Bone marrow (tissue), 2 donors: ENCODE results near the gene SLC25A43.

ENCODE experiments used
- DNase-seq, 2 donors: peaks; one replicate each; lab custom pipeline; 2025; lab: John Stamatoyannopoulos, UW

Gene SLC25A43

DNA sequence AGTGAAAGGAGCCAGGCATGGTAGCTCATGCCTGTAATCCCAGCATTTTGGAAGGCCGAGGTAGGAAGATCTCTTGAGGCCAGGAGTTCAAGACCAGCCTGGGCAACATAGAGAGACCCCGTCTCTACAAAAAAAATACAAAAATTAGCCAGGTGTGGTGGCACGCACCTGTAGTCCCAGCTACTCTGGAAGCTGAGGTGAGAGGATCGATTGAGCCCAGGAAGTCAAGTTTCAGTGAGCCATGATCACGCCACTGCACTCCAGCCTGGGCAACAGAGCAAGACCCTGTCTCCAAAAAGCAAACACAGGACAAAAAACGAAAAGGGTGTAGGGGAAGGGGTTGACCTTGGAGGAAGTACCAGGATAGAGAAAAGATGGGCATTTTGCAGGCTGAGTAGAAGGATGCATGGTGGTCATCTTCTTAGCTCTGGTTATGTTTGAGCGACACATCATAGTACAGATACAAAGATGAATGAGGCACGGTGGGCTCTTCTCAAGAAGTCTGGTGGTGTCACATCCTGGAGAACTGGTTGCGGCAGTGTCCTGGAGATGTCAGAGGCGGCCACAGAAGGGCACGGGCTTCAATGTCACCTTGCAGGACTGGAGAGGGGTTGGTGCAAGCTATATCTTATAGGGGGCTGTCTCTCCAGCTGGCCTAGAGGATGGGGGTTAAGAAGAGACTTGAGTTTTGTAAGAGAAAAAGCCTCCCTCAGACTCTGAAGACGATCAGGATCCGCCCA lies 101.1 kb downstream of the SLC25A43 start:
- no peak for DNase-seq

DNA sequence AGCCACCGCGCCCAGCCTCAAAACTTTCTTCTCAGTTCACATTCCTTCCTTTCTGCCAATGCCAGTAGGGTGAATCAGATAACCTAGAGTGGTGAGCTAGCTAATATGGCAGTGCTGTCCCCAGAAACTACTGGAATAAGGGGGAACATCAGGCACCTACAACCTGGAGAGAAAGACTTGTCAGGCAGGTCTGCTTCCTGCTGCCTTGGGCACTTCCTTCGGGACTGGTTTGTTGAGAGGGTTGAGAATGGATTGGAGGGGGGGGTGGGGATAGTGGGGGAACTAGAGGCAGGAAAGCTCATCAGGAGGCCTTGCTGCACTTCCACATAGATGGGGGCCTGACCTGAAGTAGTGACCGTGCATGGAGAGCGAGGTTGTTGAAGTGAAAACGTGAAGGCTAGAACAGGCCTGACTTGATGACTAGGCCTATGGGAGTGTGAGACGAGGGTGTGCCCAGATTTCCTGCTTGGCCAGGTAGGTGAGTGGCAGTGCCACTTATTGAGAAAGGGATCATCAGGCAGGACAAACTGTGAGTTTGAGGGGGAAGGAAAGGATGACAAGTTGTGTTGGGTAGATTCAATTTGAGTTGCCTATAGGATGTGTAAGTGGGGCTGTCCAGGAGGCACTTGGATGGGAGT lies 102.5 kb downstream of the SLC25A43 start:
- DNase-seq, result no peak

DNA sequence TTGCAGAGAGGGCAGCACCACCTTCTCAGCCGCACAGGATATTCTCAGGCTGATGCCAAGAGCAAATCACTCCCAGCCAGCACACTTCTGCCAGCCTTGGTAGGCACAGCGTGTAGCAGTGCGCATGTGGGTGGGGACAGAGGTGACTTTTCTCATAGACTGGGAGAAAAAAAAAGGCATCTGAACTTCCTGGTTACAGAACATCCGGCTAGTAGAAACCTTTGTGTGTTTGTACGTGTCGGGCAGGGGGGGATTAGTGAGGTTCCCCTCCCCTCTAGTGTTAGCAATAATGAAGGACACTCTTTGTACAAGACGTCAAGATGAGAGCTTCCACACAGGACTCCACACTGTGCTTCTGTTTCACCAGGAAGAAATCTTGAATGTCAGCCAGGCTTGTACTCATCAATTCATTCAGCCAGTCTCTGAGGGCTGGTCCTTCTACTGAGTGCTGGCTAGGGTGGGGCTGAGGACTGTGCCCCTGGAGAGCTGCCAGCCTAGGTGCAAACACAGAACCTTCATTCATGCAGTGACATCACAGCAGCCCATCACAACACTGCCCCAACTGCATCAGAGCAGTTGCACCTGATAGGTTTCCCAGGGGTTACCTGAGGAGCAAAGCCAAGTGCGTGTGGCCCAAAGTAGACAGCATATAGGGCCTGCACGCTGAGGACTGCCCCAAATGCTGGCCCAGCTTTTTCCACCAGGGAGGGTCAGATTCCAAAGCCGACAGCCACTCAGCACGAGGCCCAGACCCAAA lies 103.8 kb downstream of the SLC25A43 start:
- DNase-seq, result no peak

DNA sequence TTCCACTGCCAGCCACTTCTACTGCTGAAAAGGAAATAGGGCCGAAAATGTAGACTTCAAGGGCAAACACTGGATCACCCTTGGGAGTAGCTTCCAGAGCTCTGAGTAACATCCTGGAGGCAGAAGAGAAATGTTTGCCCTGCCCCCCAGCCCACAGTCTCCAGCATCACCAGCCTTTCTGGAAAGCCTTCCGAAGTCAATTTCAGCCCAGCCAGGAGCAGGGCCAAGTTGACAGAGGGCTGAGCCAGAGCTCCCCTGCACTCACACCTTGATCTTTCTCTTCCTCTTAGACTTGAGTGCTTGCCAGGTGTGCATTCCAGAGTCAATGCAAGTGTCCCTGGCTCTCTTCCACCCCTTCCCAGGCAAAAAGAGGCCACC lies 104.3 kb downstream of the SLC25A43 start:
- no peak for DNase-seq
